CD4-positive, alpha-beta T cell treated with Interleukin-6 for 4 hours (primary cell): ENCODE results near the gene DUS4L.

Source experiments
- DNase-seq: peaks from one replicate; pipeline ENCODE4 v3.0.0-alpha.2; 2020; ENCODE audit warnings: mixed read lengths

DUS4L gene

DNA sequence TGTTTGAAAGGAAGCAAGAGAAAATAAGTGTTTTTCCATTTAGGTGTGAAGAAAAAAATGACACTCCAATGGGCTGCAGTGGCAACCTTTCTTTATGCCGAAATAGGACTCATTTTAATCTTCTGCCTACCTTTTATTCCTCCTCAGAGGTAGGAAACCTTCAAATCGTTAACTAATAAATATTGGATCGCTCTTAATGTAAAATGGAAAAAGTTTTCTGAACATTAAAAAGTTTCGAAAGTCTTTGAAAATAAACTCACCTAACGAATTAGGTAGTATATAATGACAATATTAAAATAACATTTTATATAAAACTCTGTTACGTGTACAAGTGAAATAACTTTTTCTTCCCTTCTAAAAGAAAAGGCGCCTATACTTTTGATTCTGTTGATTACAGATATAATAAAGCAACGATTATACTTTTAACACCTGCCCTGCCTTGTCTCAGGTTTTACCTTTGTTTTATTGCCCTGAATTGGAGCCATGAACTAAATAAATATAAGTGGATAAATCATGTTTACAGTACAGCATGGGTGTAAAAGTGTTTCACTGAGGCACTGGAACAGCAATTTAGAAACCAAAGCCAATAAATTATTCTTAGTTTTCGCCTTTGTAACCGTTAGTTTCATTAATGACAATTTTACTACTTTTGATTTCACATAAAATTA lies 17.1 kb downstream of the DUS4L start:
- no peak for DNase-seq

DNA sequence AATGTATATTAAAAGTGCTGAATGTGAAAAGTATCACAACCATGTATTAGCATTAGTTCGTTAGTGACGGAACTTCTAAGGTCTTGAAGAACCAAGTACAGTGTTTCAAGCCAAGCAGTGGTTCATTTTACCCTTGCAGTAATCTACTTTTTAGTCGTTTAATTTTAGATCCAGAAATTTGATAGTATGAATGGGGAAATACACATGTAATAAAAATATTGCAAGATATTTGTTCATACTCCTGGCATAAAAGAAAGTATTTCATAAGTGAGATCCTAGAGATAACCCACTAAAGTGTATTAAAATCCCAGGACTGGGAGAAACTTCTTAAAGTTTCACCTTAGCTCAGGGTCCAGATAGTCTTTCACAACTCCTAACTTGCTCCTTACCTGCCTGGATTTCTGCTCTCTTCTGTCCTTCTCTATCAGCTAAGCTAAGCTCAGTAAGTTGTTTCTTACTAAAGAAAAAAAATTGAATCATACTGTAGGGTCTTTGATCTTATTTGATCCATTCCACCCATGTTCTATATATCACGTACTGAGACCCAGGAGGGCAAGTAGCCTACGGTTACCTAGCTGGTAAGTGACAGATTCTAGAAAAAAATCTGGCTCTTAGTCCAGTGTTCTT lies 17.7 kb downstream of the DUS4L start:
- DNase-seq = no peak

DNA sequence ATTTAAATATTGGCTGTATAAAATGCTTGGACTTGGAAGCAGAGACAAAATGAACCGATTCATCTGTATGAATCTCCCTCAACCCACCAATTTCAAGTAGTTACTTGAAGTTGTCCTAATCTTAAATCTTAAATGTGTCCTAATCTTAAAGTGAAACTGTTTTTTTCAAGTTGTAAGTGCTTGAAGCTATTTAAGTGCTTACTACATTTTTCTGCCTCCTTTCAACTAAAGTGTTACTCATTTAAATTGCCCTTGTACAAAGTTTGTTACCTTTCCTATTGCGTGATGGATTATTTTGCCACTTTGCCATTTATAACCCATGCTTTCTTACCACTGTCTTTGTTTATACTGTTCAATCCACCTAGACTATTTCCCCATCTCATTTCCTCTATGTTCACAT lies 19.1 kb downstream of the DUS4L start:
- no peak for DNase-seq

DNA sequence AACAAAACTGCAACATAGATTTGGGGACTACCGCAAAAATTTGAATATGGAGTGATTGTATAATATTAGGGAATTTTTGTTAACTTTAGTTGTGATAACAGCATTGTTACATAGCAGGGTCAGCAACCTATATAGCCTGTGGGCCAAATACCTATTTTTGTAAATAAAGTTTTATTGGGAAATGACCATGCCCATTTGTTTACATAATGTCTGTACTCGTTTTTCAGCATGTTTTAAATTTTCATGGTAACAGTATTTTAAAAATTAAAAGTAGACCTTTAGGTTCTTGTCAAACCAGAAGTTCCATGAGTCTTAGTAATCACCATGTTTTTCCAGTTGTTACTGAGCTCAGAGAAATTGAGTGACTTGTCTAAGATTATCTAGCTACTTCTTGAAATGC lies 20.9 kb downstream of the DUS4L start:
- no peak for DNase-seq

DNA sequence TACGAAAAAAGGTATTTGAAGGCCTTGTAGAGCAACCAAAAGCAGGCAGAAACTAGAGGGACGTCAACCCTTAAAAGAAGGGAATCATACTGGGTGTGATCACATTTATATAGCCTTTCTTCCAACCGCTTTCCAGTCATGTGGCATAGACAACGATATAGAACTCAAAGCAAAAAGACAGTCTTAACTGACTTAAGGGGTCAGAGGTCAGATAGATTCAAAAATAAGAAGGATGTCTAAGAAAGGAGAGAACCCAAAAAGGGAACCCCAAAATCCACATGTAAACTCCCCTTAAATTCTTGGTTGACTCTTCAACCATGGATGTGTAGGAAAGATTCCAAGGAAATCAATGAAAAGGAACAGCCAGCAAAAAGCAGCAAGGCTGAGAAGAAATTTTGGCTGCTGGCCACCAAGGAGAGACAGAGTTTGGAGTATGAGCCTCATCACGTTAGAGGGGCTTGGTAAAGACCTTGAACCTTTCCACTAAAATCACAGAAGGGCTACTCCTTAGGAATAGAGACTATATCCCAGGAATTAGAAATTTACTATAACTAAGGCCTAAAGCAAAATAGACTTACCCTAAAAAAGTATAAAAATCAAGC lies 24.9 kb downstream of the DUS4L start:
- DNase-seq = no peak

GRCh38 chr7:107591421-107591820 lies 27.6 kb downstream of the DUS4L start:
- no peak for DNase-seq

GRCh38 chr7:107592361-107593024 lies 28.7 kb downstream of the DUS4L start:
- no peak for DNase-seq

GRCh38 chr7:107593025-107593410 lies 29.2 kb downstream of the DUS4L start:
- DNase-seq = no peak

- no peak for DNase-seq
These were observed 31.4 kb downstream of the DUS4L start for GRCh38 chr7:107594961-107595737.

DNA sequence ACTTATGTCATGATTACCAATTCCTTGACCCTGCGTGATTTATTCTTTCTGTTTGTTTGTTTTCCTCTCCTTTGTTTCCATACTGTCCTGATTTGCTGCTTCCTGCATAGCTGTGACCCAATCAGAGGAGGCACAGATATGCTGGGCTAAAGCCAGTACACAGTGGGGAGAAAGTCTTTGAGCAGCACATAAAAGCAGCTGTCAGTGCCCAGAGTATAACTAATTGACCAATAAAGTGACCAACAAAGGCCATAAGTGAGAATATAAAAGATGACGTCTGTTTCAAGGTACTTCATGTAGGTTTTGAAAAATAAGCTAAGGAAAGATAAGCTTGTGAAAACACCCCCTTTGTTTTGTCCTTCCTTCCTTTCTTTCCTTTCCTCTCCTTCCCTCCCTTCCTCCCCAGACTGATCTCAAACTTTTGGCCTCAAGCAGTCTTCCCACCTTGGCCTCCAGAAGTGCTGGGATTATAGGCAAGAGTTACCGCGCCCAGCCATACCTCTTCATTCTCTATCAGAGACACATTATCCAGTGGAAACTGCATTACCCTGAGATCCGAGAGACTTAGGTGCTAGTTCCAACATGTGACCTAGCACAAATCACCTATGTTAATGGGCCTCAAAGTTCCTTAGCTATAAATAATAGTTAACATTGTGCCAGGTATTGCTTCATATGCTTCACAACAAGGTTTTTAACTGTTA lies 33.3 kb downstream of the DUS4L start:
- DNase-seq = no peak

DNA sequence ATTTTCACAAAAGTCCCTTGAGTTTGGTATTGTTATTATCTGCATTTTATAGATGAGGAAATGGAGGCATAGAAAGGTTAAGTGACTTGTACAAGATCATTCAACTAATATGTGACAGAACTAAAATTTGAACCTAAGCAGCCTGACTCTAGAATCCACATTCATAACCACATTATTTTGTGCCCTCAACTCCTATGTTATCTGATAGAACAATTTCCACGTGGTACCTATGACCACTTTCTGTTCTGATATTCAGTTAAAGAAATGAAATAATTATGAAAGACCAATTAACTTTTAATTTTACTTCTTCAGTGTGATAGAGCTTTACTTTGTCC lies 33.8 kb downstream of the DUS4L start:
- no peak for DNase-seq

- no peak for DNase-seq
These were observed 34.2 kb downstream of the DUS4L start for GRCh38 chr7:107597953-107598352.

- no peak for DNase-seq
These were observed 35.5 kb downstream of the DUS4L start for GRCh38 chr7:107599262-107599661.

DNA sequence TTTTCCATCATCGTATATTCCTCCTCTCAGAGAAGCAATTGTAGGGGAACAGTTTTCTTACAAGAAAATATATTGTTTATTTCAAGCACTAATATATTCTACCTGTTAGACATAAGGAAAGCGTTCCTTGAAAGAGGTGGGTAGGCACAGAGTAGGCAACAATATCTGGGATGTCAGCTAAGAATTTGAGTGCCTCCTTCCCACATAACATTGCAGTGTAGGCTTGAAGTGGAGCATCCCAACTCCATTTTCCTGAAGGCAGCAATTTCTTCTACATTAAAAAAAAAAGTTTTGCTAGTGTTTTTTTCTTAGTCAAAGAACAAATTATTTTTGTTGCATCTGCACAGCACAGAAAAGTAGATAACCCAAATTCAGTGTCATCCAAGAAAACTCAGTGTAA lies 37.0 kb downstream of the DUS4L start:
- no peak for DNase-seq

DNA sequence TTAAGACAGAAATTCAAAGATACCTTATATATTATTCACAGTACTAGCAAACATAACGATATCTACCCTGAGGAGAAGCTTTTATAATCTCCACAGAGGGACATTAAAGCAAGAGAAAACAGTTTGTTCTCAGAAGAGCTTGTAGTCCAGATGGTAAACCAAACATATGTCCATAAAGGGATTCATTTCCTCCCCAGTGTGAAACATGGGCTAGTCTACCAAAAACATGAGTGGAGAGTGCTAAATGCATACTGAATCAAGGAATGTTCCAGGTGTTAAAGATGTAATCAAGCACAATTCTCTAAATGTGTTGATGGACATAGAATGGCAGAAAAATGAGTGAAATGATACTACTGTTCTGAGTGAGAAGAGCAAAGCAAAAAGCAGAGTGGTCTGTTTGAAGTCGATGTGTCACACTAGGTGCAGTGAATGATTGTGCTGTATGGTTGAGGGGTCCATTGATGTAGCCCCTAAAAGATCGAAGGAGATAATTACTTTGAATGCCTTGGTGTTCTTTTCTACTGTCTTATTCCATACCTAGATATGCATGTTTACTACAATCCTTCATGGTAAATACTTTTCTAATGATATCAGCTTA lies 41.5 kb downstream of the DUS4L start:
- DNase-seq = no peak

DNA sequence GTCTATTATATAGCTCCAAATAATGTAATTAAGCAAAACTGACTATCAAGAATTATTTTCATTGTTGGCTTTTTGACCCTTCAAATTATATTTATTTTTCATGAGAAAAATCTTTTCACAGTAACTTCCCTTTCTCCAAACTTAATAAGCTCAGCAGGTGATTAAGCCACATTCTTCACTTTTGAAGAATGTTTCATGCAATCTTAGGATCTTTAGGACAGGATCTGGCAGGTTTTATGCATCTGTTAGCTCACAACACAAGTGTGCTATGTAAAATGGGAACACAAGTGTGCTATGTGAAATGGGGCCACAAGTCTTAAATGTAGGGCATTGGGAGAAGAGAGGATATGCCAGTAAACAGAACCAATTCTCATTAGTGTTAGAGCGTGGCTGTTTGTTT lies 42.5 kb downstream of the DUS4L start:
- no peak for DNase-seq

- no peak for DNase-seq
These were observed 46.1 kb downstream of the DUS4L start for GRCh38 chr7:107609811-107610261.

DNA sequence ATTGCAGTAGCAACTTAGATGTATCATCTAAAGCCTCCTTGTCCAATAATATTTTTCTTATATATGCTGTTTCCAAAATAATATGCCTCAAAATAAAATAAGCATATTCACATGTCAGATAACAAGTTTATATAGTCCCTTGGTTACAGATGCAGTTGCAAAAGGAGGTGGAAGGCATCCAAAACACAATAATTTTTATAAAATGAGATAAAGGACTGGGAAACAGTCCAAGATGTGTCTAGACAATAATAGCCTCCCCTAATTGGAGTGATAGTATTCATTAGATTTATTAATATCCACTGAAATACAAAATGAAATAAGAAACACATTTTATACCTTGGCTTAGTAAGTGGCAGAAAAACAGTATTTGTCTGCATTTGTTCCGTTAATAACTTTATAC lies 46.6 kb downstream of the DUS4L start:
- DNase-seq = no peak

- no peak for DNase-seq
These were observed 49.7 kb downstream of the DUS4L start for GRCh38 chr7:107613439-107613838.

- DNase-seq = no peak
These were observed 50.2 kb downstream of the DUS4L start for GRCh38 chr7:107613948-107614347.

GRCh38 chr7:107614425-107614824 lies 50.7 kb downstream of the DUS4L start:
- DNase-seq = no peak
